HG03135 (cell line): ENCODE data around the gene STARD3.

Experiments
- ATAC-seq: cut with Tn5 transposase; IDR thresholded peaks from one replicate; pipeline ENCODE4 v1.9.1; 2021; ENCODE audit warnings: mild to moderate bottlenecking, moderate library complexity; ENCODE audit not compliant: unreplicated experiment

Gene STARD3

DNA sequence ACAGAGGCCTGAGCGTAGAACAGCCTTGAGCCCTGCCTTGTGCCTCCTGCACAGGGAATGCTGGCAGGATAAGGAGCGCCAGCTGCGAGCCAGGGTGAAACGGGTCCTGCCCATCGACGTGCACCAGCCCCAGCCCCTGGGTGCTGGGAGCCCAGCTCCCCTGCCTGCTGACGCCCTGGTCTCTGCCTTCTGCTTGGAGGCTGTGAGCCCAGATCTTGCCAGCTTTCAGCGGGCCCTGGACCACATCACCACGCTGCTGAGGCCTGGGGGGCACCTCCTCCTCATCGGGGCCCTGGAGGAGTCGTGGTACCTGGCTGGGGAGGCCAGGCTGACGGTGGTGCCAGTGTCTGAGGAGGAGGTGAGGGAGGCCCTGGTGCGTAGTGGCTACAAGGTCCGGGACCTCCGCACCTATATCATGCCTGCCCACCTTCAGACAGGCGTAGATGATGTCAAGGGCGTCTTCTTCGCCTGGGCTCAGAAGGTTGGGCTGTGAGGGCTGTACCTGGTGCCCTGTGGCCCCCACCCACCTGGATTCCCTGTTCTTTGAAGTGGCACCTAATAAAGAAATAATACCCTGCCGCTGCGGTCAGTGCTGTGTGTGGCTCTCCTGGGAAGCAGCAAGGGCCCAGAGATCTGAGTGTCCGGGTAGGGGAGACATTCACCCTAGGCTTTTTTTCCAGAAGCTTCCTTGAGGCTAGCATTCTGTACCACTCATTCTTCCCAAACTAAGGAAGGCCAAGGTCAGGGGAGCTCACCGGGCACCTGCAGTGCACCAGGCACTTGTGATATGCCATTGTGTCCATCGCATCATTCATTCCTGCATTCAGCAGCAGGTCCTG is 33.2 kb downstream of the STARD3 start:
- ATAC-seq: no peak

GRCh38 chr17:39670746-39671145 is 33.8 kb downstream of the STARD3 start:
- ATAC-seq: no peak

GRCh38 chr17:39671651-39672521 is 34.9 kb downstream of the STARD3 start:
- no peak for ATAC-seq

- no peak for ATAC-seq
These were observed 35.8 kb downstream of the STARD3 start for GRCh38 chr17:39672522-39673334.

DNA sequence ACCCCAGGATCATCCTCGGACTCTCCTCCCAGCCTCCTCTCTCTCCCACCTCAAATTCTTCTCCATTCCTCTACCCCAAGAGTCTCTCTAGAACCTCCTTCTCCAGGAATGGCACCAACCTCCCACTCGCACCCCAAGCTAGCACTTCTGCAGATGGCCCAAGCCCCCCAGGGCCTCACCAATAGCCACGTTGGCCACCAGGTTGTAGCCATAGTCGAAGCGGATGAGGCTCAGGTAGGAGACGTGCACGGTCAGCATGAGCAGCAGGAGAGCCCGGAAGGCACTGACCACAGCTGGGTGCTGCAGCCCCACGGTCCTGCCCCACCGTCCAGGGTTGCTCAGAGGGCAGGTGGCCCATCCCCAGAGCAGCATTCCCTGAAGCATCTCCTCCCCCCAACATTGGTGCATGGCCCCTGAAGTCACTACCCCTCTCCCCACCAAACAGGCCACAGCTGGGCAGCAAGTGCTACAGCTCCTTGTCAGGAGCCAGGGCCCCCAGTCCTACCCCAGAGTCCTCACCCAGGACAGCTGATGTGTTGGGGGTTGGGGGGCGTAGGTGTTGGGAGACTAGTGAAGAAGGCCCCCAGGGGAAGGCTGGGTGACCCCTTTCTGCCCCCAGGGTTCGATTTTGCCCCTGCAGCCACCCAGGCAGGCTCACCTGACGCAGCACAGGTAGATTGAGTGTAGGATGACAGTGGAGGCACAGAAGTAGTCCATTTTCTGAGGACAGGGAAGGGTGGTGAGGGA is 36.6 kb downstream of the STARD3 start:
- ATAC-seq: no peak

GRCh38 chr17:39674179-39674578 is 37.2 kb downstream of the STARD3 start:
- no peak for ATAC-seq

GRCh38 chr17:39674702-39675389 is 37.9 kb downstream of the STARD3 start:
- no peak for ATAC-seq

GRCh38 chr17:39675390-39676082 is 38.6 kb downstream of the STARD3 start:
- ATAC-seq: no peak

DNA sequence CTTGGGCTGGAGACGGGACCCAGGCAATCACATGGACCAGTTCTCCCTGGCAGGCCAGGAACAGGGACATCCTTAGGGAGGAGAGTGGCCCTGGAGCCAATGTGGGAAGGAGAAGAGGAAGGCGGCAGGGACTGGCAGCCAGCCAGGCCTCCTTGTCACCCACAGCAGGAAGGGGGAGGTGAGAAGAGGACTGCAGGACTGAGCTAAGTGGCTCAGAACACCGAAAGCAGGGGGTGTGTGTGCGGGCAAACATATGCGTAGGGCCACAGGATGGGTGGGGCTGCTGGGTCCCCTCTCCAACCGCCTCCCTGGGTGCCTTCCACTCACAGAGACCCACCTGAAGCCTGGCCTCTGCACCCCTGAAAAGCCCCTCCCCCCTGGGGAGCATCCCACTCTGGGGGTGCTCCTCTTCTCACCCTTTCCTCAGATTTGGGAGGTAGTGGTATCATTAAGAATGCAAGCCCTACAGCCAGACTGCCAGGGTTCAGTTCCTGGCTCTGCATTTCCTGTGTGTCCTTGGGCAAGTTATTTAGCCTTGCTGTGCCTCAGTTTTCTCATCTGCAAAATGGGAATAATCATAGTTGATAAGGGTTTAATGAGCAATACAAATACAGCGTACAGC is 39.4 kb downstream of the STARD3 start:
- no peak for ATAC-seq

- no peak for ATAC-seq
These were observed 40.1 kb downstream of the STARD3 start for GRCh38 chr17:39677072-39677471.

GRCh38 chr17:39677542-39678339 is 40.8 kb downstream of the STARD3 start:
- ATAC-seq: no peak

DNA sequence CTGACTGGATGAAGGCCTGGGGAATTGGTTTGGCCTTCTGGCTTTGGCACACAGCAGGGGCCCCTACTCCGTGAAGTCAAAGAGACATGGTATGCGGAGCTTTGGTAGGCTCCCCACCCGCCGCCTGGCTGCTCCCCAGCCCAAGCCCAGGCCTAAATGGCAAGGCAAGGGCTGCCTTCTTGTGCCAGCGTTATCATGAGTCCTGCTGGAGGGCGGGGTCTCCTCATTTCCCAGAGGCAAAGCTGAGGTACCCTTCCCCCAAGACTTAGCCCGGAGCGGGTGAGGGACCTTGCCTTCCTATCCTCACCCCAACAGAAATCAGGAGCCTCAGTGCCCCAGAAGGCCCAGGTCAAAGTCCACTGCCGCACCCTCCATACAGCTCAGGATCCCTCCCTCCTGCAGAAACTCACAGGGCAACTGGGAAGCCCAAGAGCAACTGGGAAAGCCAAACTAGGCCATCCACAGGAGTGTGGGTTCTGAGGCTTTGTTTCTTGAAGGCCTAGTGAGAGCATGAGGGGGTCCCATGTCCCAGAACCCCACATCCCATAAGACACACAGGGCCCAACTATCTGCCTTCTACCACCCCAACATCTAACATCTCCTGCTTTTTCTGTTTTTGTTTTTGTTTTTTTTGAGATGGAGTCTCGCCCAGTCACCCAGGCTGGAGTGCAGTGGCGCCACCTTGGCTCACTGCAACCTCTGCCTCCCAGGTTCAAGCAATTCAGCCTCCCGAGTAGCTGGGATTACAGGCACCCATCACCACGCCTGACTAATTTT is 41.6 kb downstream of the STARD3 start:
- ATAC-seq: no peak

DNA sequence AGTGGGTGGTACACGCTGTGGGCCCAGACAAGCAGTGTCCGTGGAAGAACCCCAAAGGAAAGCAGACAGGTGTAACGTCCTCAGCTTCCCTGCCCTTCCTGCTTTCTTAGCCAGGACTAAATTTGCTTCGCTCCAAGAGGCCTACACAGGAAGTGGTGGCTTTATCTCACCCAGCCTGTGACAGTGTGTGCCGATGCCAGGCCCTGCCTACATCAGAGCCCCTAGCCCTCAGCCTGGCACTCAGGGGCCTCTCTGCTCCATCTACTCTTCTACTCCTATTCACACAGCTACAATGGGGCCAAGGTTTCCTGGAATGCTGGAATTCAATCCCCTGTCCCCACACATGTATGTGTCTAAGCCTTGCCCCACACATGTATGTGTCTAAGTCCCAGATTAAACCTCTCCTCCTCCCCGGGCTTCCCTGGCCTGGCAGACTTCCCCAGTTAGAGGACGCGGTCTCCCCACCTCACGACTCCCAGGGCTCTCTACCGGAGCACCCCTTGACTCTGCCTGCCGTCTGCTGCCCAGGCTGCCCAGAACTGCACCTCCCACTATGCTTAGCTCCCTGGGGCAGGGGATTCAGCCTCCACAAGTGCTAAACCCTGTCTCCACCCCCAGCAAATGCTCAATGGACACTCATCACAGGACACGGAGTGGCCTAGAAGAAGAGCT is 42.7 kb downstream of the STARD3 start:
- no peak for ATAC-seq

DNA sequence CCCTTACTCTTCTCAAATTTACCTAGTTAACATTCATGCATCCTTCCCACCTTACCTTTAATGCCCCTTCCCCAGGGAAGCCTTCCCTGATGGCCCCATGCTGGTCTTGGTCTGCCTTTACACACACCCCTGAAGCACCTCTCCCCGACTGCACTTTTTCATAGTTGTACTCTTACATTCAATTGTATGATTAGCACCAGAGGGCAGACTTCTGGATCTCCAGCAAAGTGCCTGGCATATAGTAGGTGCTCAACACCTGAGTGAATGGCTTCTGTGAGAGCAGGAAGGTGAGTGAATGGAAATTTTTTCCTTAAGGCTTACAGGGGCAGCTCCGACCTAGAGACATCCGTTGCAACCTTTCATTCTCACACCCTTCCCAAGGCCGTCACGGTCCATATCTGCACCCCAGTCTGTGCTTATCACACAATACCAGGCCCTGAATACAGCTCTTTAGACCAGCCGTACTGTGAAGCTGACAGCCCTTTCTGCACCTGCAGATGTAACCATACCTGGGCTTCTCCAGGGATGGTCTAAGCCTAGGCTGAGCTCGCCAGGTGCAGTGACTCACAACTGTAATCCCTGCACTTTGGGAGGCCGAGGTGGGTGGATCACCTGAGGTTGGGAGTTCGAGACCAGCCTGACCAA is 46.5 kb downstream of the STARD3 start:
- no peak for ATAC-seq

GRCh38 chr17:39684369-39685192 is 47.6 kb downstream of the STARD3 start:
- no peak for ATAC-seq
